GM18502 (cell line): ENCODE measurements around the gene COPZ1.

Experiments used
- ATAC-seq: cut with Tn5 transposase; IDR thresholded peaks from one replicate; pipeline ENCODE4 v1.9.1; 2021; ENCODE audit warnings: mild to moderate bottlenecking; ENCODE audit not compliant: unreplicated experiment, poor library complexity

The COPZ1 gene

DNA sequence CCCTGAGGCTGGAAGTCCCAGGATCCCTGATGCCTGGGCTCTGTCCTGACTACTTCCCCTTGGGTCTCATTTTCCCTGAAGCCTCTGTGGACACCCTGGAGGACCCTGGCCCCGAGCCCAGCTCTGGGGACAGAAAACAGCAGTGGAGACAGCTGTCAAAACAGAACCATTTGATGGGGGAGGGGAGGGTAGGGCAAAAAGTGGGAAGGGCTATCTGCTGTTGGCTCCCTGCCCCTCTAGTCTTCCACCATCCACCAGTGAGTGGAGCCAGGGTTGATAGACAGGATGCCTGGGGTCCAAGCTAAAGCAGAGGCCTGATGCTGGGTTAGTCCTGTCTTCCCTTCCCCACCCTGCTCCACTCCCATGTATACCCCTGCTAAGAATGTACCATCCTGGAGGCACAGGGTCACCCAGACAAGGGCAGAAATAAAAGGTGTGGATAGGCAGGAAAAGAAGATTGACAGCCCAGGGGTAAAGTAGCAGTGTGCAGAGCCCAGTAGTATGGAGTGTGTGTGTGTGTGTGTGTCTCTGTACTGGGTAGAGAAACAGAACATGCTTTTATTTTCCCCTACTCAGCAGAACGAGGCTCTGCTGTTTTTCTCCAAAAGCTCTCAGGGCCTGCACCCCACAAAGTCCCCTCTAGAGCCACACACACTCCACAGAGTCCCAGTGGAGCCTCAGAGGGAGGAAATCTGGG lies 49.8 kb downstream of the COPZ1 start:
- no peak for ATAC-seq

DNA sequence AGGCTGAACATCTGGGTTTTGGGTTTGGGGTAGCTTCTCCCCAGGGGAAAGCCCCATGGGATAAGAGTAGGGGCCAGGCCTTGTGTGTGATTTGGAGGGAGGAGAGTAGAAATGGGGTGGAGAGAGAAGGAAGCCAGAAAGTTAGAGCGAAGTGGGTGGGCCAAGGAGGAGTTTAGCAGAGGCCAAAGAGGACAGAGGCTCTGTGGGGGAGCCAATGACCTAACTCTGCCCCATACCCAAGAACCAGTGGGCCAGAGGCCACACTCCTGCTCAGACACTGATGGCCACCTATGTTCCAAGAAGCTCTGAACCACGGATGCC lies 50.3 kb downstream of the COPZ1 start:
- no peak for ATAC-seq

DNA sequence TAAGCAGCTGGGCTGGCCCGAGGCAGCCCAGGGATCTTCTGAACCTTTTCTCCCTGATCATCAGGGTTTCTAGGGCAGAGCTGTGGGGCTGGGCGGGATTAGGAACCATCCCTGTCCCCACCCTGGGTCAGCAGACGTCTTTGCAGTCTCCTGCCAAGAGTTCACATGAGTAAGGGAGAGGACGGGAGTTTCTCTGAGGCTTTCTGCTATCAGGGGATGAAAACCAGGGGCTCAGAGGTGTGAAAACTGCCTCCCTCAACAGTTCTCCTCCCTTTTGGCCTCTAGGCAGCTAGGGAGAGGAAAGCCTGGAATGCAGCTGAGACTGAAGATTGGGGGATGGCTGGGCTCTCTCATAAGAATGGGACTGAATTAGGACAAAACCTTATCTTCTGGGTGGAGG lies 51.7 kb downstream of the COPZ1 start:
- ATAC-seq = no peak

DNA sequence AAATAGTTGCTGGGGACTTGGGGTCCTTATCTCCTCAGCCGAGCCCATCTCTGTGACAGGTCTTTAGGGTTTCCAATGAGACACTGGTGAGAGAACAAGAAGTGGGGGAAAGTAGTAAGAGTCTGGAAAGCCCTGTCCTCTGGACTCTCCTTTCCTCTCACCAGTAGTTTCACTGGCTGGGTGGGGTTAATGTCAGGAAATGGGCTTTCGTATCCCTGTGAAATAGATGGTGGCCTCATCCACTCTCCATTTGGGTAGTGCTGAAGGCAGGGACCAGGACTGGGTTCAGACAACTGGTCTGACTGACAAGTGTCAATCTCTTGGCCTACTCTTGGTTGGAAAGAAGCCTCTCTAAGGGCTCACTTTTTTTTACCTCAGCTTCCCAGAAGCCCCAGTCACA lies 52.1 kb downstream of the COPZ1 start:
- no peak for ATAC-seq

DNA sequence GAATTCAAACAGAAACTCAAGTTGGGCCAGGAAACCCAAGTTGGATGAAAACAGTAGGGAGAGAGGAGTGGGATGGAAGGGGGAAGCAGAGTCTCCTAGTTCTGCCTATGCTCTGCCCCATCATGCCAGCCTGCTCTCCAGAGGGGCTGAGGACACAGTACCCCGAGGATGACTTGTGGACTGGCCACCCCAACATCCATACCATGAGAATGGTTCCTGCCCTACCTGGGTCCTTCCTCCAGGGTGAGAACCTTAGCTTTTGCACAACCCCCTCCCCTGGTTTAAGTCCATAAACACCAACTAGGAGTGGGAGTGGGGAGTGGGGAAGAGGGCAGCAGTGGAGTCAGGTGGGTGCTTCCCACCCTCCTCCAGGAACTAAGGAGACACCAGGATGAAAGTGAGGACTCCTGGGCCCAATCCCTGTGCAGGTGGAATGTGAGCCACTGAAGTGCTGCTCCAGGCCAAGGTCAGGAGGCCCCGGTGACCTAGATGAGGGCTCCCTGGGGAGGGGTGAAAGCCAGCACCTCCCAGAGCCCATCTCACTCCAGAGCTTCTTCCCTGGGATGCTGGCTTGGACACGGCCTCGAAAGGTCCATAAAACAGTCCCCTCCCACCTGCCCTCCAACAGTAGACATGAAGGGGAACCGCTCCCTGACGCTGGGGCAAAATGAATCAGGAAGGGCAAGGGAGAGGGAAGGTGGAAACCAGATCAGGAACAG lies 53.0 kb downstream of the COPZ1 start:
- no peak for ATAC-seq

DNA sequence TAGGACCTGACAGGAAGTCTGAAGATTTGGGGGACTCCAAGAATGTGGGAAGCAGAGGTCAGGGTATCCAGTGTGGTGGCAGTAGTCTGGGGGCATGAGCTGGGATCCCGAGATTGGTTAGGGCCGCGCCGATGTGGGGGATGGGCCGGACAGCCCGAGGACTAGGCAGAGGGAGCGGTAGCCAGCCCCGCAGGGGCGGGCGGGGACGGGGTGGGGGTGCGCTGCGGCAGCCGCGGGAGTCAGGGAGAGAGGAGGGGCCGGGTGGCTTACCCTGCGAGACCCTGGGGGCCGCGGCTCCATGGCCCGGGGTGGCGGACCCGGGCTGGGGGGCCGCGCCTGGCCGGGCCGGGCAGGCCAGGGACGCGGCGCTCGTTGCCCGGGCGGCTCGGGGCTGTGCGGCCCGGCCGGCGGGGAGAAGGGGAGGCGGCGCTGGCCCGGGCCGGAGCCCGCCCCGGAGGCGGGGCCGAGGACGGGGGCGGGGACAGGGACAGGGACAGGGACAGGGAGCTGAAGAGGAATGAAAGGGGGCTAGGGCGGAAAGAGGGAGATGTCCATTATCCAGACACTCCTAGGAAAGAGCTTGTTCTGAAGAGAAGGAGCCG lies 54.0 kb downstream of the COPZ1 start:
- ATAC-seq = no peak

DNA sequence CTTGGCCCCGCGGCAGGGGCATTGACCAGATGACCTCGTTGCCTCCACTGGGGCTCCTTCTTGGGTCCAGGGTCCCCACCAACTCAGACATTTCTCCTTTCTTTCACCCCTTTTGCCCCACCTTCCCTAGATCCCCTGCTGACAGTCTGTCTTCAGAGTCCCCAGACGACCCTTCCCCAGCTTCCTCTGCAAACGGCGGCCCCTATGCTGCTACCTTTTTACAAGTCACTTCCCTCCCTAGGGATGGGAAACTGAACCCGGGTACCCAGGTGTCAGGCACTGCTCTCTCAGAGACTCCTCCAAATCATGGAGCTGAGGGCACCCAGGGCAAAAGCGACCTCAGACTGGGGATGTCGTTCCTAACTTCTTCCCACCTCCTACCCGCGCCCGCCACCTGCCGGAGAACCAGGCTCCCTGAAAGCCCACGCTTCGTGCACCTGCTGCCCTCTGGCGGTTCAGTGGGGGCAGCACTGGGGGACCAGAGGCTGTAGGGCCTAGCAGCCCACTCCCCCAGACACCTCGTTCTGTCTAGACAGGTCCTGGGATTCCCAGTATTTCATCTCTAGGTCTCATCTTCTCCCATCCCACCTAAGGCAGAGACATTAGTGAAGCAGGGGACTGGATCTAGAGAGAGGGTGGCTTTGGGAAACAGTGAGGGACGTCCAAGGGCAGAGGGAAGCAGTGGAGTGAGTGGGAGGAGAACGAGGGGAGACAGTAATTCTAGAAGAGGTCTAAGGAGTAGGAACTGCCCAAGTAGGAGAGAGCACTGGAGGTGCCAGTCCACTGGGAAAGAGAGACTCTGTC lies 54.7 kb downstream of the COPZ1 start:
- ATAC-seq = peak; percentile 68

DNA sequence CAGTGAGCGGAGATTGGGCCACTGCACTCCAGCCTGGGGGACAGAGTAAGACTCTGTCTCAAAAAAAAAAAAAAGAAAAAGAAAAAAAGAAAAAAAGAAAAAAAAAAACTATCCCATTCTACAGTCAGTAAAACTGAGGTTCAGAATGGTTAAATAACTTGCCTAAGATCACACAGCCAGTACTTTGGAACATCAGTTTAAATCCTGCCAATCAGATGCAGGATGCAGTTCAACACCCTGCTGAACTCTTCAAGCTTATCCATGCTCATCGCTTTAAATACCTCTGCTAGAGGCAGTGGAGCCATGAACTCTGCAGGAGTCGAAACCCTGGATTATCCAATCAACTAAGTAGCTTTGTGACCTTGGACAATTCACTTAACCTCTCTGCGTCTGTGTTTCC lies 56.2 kb downstream of the COPZ1 start:
- ATAC-seq = no peak

DNA sequence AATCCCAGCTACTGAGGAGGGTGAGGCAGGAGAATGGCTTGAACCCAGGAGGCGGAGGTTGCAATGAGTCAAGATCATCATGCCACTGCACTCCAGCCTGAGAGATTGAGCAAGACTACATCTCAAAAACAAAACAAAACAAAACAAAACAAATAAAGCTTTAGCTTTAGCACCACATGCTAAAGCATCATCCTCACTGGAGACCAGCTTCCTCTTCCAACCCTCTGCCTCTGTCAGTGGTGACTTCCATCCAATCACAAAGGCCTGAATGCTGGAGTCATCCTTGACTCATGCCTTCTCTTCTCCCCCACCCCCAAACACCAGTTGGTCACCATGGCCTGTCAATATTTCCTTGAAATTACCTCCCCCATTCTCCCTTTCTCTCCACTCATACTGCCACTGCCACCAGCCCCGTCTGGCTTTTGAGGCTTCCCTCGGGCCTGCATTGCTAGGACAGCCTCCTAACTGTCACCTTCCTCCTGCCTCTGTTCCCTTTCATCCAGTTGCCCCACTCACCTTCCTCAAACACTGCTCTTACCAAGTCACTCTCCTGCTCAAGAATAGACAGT lies 58.2 kb downstream of the COPZ1 start:
- no peak for ATAC-seq

DNA sequence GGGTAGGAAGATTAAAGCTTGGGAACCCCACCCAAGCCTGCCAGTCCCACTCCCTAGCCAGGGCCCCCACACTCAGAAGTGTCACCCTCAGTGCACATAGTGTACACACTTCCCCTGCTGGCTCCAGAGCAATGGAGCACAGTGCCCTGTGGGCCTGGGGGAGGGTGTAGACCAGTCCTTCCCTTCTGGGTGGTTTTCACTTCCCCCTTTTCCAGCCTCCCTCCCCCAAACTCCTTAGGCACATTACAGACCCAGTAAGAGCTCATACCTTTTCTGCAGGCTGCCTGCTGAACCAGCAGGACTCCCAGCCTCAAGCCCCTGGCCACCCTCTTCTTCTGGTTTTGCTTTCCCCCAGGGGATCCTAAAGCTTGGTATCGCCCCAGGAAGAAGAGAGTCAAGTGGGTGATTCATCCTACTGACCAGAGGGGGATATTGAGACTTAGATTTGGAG lies 59.7 kb downstream of the COPZ1 start, which contains the start of gene ZNF385A:
ZNF385A (minus strand) TSS at position 143 of the 451 bp plus-strand sequence. CDS start 219 bp downstream, outside the sequence.
- peak; percentile 65 for ATAC-seq

DNA sequence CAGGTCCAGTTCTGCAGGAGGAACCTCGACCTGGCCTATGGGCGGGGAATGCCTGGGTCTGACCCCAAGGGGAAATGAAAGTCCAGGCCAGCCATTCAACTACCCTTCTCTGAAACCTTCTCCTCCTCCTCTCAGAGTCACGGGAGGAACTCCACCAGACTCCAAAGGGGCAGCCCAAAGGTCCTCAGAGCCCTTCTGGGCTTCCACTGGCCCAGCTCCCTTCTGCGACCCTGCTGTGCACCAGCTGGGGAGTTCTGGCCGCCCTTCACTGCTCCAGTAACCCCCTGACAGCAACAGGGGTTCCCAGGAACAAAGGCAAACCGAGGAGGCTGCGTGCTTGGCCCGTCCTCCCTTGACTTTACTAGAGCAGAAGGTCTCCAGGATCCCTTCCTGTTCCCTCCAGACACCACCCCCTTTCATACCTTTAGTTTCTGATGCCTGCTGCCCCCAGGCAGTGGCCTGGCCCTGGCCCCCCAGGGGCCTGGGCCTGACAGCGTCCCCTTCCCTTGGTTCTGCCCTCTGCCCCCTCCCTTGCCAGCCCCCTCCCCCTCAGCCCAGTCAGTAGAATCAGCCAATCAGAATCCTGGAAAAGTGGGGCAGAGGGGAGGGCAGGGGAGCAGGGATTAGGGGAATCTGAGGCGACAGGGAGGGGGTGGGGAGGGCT lies 60.5 kb downstream of the COPZ1 start:
- peak; percentile 44 for ATAC-seq

DNA sequence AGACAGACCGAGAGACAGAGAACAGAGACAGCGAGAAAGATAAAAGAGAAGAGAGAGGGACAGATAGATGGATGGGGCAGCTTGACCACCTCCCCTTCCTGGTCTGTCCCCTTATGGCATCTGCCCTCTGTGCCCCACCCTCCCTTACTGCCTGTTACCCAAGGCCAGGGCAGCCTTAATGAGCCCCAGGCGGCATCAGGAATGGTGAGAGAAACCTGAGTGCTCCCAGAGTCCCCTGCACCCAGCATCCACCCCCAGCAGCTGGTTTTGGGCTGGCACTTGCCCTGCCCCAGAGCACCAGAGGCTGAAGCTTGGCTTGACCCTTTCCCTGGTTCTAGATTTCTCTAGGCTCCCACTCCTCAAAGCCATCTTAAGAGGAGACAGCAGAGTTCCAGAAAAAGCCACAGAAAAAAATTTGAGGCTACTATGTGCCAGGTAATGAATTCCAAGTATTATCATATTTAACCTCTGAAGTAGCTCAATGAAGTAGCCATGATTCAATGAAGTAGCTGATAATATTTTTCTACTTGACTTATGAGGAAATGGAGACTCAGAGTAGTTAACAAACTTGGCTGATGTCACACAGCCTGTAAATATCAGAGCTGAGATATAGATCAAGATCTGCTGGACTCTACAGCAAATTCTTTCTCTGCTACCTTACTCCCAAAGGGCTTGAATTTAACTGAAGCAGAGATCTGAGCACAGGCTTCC lies 61.6 kb downstream of the COPZ1 start:
- ATAC-seq = no peak

DNA sequence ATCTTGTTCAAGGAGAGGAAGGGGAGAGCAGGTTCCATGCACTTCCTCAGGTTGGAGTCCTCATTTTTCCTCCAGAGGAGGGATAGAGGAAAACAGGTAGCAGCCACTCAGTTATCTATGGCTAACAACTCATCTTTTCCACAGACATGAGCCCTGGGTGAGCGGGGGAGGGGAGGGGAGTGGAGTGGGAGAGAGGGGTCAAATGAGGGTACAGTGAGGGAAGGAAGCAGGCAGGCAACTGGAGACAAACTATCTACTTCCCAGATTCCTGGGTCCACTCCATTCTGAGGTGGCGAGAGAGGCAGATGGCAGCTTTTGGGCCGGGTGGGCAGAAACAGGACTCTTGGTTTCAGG lies 62.2 kb downstream of the COPZ1 start:
- no peak for ATAC-seq

DNA sequence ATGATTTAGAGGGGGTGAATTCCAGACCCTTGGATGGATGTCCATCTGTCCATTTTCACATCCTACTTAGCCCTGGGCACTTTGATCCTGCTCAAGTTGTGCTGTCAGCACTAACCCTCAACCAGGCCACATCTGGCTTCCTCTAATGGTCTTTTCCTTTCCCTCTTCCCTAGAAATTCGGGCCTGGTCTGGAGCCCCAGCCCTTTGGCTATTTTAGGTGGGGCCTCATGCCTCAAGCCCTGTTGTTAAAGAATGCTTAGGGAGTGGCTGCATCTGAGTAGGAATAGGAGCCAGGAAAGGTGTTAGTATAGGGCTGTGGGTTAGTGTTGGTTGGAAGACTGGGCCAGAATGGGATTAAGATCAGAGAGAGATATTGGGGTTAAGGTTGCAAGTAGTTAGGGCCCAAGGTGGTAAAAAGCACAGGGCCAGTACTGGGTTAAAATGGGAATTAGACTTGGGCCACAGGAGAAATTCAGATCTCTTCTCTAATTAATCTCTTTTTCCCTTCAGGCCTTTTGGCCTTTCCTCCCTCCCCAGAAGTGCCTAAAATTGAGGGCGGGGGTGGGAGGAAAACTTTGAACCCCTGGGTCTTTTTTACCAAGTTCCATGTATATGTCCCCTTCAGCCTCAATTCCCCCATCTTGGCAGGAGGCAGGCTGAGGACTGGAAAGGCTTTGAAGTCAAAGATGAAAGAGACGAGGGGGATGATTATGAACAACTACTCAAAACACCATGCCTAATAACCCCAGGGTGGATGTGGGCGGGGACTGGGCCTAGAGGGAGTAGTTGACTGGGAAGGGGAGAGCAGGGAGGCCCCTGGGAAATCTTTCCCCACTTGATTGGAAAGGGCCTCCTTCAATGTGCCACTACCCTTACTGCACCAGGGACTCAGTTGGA lies 63.6 kb downstream of the COPZ1 start:
- ATAC-seq = no peak

DNA sequence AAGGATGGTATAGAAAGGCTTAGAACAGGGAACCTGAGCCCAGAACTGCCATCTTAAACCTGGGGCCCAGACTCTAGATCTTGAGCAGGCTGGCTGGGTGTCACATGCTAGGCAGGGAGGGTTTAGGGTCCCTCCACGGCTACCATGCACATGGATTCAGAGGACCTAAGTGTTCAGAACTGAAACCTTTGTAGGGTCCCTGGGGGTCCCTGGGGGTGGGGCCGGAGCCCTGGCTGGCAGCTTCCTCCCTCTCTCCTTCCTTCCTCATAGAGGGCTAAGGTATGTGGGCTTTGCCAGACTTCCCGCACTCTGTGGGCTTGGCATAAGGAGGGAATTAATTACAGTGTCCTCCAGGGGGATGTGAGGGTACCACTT lies 64.2 kb downstream of the COPZ1 start:
- ATAC-seq = no peak

DNA sequence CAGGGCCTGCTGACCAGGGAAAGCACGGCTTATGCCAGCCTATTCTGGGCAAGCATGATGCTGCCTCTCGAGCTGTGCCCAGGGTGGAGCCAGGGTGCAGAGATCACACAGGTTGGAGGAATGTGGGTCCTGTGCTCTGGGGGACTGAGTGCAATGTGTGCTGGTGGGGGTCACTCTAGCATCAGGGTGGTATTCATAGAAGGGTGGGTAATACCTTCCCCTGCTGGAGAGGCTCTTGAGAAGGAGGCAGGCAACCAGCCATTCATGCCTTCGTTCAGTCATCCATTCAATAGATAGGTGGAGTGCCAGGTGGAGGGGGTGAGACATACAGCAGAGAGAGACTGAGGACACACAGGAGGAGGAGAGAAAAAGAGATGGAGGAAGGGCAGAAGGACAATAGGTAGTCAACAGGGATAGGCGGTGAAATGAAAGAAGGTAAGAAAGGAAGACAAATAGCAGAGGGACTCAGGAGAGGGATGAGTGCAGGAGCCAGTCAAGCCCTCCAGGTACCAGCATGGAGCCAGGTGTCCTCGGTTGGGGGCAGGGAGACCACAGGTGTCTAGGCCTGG lies 64.8 kb downstream of the COPZ1 start:
- no peak for ATAC-seq

DNA sequence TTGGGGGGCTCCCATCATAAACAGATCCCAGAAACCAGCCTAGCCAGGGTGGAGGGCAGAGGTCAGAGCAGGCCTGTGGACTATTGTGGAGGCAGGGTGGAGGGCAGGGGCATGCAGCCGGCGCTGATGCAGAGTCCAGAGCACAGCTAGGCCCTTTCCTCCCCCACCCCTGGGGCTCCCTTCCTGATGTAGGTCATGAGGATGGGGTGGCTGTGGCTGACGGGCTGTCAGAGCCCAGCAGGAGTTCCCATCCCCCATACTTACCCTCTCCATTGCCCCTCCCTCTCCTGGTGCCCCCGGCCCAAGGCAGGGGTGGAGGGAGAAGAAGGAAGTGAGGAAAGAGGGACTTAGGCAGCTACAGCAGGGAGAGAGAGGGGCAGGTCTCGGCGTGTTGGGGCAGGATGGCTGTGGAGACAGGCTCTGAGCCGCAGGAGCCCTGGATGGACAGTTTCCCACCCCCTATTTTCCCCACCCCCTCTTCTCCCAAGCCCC lies 65.3 kb downstream of the COPZ1 start:
- no peak for ATAC-seq
